Occipital lobe (tissue), 2 donors: ENCODE results near the gene RSRC2. TPM values are rescaled to one million over a fixed set of nuclear protein-coding genes. Genes with fewer than 3 reads are reported as not detected.
"Not testable (repeated sequence)": the region's sequence is repeated elsewhere in the genome, so short reads cannot be mapped to it uniquely, and the experiment has no call there.

Source experiments
- DNase-seq: peaks from one replicate; lab custom pipeline; 2025; lab: John Stamatoyannopoulos, UW
- total RNA-seq: library from RNA; depleted of rRNA; stranded (reverse); fragments of >200 nt; gene quantifications from one replicate; pipeline ENCODE4 v1.2.3, GENCODE V29; 2014

The RSRC2 gene
- total RNA-seq, 1 donor from 2014 or later = 77.7 TPM

- DNase-seq = no peak
Measured at GRCh38 chr12:122486805-122487426, 39.8 kb downstream of the RSRC2 start.

DNA sequence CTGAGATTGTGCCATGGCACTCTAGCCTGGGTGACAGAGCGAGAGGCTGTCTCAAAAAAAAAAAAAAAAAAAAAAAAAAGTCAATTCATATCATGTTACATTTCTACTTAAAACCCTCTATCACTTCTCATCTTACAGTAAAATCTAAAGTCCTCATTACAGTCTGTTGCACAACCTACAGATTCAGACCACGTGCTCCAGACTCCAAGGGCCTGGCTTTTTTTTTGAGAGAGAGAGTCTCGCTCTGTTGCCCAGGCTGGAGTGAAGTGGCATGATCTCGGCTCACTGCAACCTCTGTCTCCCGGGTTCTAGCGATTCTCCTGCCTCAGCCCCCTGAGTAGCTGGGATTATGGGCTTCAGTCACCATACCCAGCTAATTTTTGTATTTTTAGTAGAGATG, 40.4 kb downstream of the RSRC2 start:
- not testable (repeated sequence) for DNase-seq

DNA sequence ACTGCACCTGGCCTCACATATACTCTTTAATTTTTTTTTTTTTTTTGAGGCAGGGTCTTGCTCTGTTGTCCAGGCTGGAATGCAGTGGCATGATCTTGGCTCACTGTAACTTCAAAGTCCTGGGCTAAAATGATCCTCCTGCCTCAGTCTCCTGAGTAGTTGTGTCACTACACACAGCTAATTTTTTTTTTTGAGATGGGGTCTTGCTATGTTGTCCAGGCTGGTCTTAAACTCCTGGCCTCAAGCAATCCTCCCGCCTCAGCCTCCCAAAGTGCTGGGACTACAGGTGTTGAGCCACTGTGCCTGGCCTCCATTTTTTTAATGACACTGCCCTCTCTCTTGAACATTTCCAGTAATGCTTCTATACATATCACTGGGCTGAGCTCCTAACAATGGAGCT, 42.4 kb downstream of the RSRC2 start:
- not testable (repeated sequence) for DNase-seq

- no peak for DNase-seq
Measured at GRCh38 chr12:122483969-122484368, 42.8 kb downstream of the RSRC2 start.

DNA sequence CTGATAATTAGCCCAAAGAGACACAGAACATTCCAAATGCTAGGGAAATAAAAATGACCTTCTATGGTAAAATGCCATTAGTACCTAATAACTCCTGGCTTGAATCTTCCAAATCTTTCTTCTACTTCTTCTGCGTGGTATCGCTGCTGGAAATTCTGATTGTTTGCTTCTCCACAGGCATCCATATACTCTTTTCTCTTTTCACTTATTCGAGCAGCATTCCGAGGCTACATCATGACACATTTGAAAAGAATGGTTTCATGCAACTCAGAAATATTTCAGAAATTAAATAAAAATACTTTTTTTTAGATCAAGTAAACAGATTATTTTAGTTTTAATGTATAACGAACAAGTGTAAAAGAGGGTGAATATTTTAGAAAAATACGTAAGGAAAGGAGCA, 44.9 kb downstream of the RSRC2 start:
- no peak for DNase-seq

GRCh38 chr12:122480753-122481152, 46.0 kb downstream of the RSRC2 start:
- no peak for DNase-seq

- DNase-seq = no peak
Measured at GRCh38 chr12:122474324-122474716, 52.4 kb downstream of the RSRC2 start.

DNA sequence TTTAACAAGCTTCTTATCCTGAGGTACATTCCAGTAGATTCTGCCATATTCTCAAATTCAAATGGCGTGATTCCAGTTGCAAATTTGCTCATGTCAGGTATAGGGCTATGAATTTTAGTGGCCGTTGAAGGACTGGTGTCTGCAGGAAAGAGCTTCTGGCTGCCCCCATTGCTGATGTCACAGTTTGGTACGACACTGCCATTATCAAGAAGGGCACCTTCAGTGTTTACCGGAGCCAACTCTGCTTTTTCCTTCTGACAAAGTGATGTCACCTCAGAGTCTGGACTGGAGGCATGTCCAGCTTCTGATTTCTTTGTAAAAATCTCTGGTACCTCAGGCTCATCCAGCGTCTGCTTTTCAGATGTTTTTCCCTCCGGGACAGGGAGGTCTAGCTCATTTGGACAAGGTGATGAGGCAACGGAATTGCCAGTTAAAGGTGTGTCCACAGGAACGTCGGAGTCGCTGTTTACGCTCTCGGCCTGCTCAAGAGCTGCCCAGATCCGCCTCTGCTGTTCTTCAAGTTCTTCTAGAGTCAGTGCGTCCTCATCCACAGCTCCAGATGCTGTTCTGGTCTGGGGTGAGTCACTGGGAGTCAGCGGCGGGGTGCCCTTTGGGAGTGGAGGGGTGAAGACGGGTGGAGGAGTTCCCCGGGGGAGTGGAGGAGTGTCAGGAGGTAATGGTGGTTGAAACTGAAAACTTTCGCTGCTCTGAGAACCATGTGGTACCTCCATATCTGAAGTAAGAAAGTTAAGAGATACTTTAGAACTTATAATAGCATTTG, 53.0 kb downstream of the RSRC2 start:
- DNase-seq = no peak

- DNase-seq = no peak
Measured at GRCh38 chr12:122471324-122472226, 55.2 kb downstream of the RSRC2 start.

DNA sequence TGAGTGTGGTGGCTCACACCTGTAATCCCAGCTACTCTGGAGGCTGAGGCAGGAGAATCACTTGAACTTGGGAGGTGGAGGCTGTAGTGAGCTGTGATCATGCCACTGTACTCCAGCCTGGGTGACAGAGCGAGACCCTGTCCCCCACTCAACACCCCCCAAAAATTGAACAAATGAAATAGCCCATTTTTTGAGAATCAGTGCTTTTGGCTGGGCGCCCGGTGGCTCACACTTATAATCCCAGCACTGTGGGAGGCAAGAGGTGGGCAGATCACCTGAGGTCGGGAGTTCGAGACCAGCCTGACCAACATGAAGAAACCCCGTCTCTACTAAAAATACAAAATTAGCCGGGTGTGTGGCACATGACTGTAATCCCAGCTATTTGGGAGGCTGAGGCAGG, 56.2 kb downstream of the RSRC2 start:
- not testable (repeated sequence) for DNase-seq

DNA sequence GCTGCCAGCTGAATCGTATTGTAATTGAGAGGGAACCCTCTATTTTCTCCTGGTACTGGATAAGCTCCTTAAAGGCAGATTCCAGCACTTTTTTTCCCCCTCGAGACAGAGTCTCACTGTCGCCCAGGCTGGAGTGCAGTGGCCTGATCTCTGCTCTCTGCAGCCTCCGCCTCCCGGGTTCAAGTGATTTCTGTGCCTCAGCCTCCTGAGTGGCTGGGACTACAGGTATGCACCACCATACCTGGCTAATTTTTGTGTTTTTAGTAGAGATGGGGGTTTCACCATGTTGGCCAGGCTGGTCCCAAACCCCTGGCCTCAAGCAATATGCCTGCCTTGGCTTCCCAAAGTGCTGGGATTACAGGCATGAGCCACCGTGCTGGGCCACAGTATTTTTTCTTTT, 56.9 kb downstream of the RSRC2 start:
- DNase-seq = not testable (repeated sequence)

DNA sequence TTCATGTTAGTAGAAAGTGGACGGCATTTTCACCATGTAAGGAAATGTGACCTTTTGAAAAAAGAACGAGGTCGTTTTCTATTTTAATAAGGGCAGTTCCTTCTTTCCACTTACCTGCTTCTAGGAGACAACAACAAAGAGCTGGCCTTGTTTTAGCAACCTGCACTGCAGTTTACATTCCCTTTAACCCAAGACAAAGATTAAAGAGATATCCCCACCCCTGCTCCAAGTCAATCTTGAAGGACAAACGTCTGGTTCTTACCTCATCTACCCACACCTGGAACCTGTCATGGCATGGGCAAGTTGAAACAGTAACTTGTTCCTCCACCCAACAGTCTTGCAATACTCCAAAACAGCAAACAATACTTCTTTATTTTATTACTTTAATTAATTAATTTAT, 58.8 kb downstream of the RSRC2 start:
- DNase-seq = no peak

- DNase-seq = not testable (repeated sequence)
Measured at GRCh38 chr12:122464317-122465042, 62.3 kb downstream of the RSRC2 start.

- no peak for DNase-seq
Measured at GRCh38 chr12:122460641-122461040, 66.1 kb downstream of the RSRC2 start.

GRCh38 chr12:122460061-122460460, 66.7 kb downstream of the RSRC2 start:
- DNase-seq = no peak

GRCh38 chr12:122459211-122459610, 67.5 kb downstream of the RSRC2 start:
- no peak for DNase-seq

DNA sequence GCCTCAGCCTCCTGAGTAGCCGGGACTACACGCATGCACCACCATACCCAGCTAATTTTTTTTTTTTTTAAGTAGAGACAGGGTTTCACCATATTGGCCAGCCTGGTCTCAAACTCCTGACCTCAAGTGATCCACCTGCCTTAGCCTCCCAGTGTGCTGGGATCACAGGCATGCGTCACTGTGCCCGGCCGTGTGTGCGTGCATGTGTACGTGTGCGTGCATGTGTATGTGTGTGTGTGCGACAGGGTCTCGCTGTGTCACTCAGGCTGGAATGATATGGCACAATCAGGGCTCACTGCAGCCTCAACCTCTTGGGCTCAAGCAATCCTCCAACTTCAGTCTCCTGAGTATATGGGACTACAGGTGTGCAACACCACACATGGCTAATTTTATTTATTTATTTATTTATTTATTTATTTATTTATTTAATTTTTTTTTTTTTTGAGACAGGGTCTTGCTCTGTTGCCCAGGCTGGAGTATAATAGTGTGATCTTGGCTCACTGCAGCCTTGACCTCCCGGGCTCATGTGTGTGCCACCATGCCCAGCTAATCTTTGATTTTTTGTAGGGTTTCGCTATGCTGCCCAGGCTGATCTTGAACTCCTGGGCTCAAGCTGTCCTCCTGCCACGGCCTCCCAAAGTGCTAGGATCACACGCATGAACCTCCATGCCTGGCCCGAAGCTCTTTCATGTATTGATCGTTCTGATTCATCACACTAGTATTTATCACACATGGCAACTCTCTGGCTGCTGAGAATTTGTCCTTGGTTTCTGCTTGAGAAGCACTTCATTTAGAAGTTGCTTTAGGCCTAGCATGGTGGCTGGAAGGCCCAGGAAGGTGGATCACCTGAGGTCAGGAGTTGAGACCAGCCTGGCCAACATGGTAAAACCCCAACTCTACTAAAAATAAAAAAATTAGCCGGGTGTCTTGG, 68.4 kb downstream of the RSRC2 start:
- no peak for DNase-seq

DNA sequence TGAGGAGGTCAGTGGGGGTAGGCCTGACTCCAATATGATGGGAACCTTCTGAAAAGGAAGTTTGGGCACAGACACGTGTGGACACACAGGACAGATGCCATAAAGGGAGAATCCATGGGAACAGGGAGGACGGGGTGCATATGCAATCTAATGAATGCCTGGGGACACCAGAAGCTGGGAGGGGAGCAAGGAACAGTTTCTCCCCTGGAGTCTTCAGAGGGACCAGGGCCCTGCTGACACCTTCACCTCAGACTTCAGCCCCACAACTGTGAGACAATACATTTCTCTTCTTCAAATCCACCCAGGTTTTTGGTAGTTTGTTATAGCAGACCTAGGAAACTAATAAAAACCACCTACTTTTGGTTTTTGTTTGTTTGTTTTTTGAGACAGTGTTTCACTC, 69.1 kb downstream of the RSRC2 start:
- no peak for DNase-seq

GRCh38 chr12:122454739-122455138, 72.0 kb downstream of the RSRC2 start:
- DNase-seq = no peak

DNA sequence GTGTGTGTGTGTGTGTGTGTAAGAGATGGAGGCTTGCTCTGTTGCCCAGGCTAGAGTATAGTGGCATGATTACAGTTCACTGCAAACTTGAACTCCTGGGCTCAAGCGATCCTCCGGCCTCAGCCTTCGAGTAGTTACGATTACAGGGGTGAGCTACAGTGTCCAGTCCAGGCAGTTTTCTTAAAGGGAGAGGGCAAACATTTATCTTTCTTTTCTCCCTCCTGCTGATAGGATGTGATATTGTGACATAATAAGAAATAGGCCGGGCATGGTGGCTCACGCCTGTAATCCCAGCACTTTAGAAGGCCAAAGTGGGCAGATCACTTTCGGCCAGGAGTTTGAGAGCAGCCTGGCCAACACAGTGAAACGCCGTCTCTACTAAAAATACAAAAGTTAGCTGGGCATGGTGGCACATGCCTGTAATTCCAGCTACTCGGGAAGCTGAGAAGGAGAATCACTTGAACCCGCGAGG, 72.5 kb downstream of the RSRC2 start:
- DNase-seq = no peak
